AG09319 (cell line): Measurements from ENCODE around the gene FHL5.

Experiments used
- DNase-seq: peaks from one replicate; pipeline ENCODE4 v3.0.0-alpha.2; 2010; ENCODE audit warnings: low read depth; ENCODE audit errors: extremely low read depth
- CTCF ChIP-seq: IDR thresholded peaks from 2 replicates; pipeline ENCODE4 v1.5.1; 2011; ENCODE audit warnings: low read depth, mild to moderate bottlenecking, inconsistent platforms, low read length, moderate library complexity

FHL5 gene

GRCh38 chr6:96657344-96657743, 94.4 kb downstream of the FHL5 start:
- TF ChIP-seq CTCF: no peak
- no peak for DNase-seq

GRCh38 chr6:96659084-96659845, 96.3 kb downstream of the FHL5 start:
- no peak for DNase-seq
- TF ChIP-seq CTCF: no peak
